Stimulated activated CD4-positive, alpha-beta T cell treated with anti-CD3 and anti-CD28 coated beads, Interleukin-1b, Interleukin-23, amount 100 ng/mL, for 4 hours (primary cell): ENCODE measurements around the gene STK32C.
"Not testable (repeated sequence)": the region's sequence is repeated elsewhere in the genome, so short reads cannot be mapped to it uniquely, and the experiment has no call there.

ENCODE experiments used
- DNase-seq, 2 donors: peaks; one replicate each; pipeline ENCODE4 v3.0.0-alpha.2; 2020; ENCODE audit warnings: low read depth in 2 of 2

STK32C gene

GRCh38 chr10:132319853-132320653 lies 12.3 kb upstream of the STK32C start:
- DNase-seq: peak in 1 of 2 donors; percentile 18

GRCh38 chr10:132317477-132317876 lies 9.7 kb upstream of the STK32C start:
- DNase-seq: not testable (repeated sequence)

GRCh38 chr10:132316133-132316532 lies 8.4 kb upstream of the STK32C start:
- DNase-seq: no peak

GRCh38 chr10:132314881-132315280 lies 7.1 kb upstream of the STK32C start:
- not testable (repeated sequence) for DNase-seq

GRCh38 chr10:132314336-132314735 lies 6.6 kb upstream of the STK32C start:
- DNase-seq: no peak

- no peak for DNase-seq
These were observed 6.1 kb upstream of the STK32C start for GRCh38 chr10:132313865-132314264.

GRCh38 chr10:132313305-132313704 lies 5.6 kb upstream of the STK32C start:
- DNase-seq: no peak

GRCh38 chr10:132311338-132311939 lies 3.7 kb upstream of the STK32C start:
- DNase-seq: no peak

- no peak for DNase-seq
These were observed 3.1 kb upstream of the STK32C start for GRCh38 chr10:132310701-132311337.

GRCh38 chr10:132309879-132310591 lies 2.3 kb upstream of the STK32C start:
- no peak for DNase-seq

GRCh38 chr10:132309471-132309865 lies 1.7 kb upstream of the STK32C start:
- DNase-seq: no peak

GRCh38 chr10:132308587-132309470 lies 1.1 kb upstream of the STK32C start:
- DNase-seq: no peak

- DNase-seq: peak; percentile 31 to 41
These were observed 642 bp downstream of the STK32C start for GRCh38 chr10:132306864-132307751.

GRCh38 chr10:132306343-132306685 lies 1.4 kb downstream of the STK32C start:
- DNase-seq: no peak

- no peak for DNase-seq
These were observed 2.0 kb downstream of the STK32C start for GRCh38 chr10:132305654-132306342.

- DNase-seq: no peak
These were observed 2.8 kb downstream of the STK32C start for GRCh38 chr10:132304756-132305509.

GRCh38 chr10:132303361-132304115 lies 4.2 kb downstream of the STK32C start:
- no peak for DNase-seq
